IMR-90 (cell line): ENCODE measurements around the gene NTRK2. TPM values are rescaled to one million over a fixed set of nuclear protein-coding genes. Genes with fewer than 3 reads are reported as not detected.

Source experiments
- ATAC-seq: fragments of 200-7000 bp; cut with Tn5 transposase; 2 replicates; pipeline ENCODE4 v1.9.1; 2020; ENCODE audit warnings: low read depth, mild to moderate bottlenecking, moderate library complexity
- BruUV-seq: library from RNA; stranded (reverse); fragments of 400-500 nt; replicated peaks from 2 replicates; lab custom pipeline; 2021; lab: Mats Ljungman, UMichigan
- CTCF ChIA-PET: fragments of 300-600 bp; formaldehyde crosslinking; extraction: SDS; loops from one replicate; lab custom pipeline; 2021; ENCODE audit warnings: antibody characterized with exemption; lab: Yijun Ruan, JAX
- POLR2A ChIA-PET: fragments of 300-600 bp; sonication (Branson Sonifier 250); formaldehyde crosslinking; loops from one replicate; lab custom pipeline; 2022; ENCODE audit warnings: antibody characterized with exemption; ENCODE audit not compliant: unreplicated experiment; lab: Charles Lee
- DNase-seq: peaks from one replicate; pipeline ENCODE4 v3.0.0; 2013
- H2AFZ ChIP-seq: replicated peaks from 2 replicates; pipeline ENCODE3; 2013; ENCODE audit warnings: low read length, mild to moderate bottlenecking; ENCODE audit not compliant: poor library complexity
- H2AK5ac ChIP-seq: 2 replicates; pipeline ENCODE4 v1.6.1; 2013; ENCODE audit warnings: low read depth, low read length, inconsistent platforms
- H2AK9ac ChIP-seq: replicated peaks from 2 replicates; pipeline ENCODE3; 2013; ENCODE audit warnings: mild to moderate bottlenecking, low read depth, low read length, moderate library complexity; ENCODE audit not compliant: poor library complexity
- H2BK120ac ChIP-seq: 2 replicates; pipeline ENCODE4 v1.6.1; 2013; ENCODE audit warnings: low read depth, low read length, inconsistent platforms
- H2BK15ac ChIP-seq: 3 replicates; pipeline ENCODE4 v1.6.1; 2013; ENCODE audit warnings: low read depth, low read length, inconsistent platforms
- H2BK20ac ChIP-seq: 2 replicates; pipeline ENCODE4 v1.6.1; 2013; ENCODE audit warnings: low read depth, mild to moderate bottlenecking, inconsistent platforms, low read length, moderate library complexity
- H2BK5ac ChIP-seq: 2 replicates; pipeline ENCODE4 v1.6.1; 2013; ENCODE audit warnings: mild to moderate bottlenecking, low read depth, low read length, inconsistent platforms; ENCODE audit not compliant: poor library complexity, severe bottlenecking
- H3K14ac ChIP-seq: replicated peaks from 2 replicates; pipeline ENCODE4 v1.6.1; 2013; ENCODE audit warnings: low read depth, low read length, inconsistent platforms
- H3K18ac ChIP-seq: 2 replicates; pipeline ENCODE4 v1.6.1; 2013; ENCODE audit warnings: low read depth, low read length, control low read depth
- H3K23ac ChIP-seq: 2 replicates; pipeline ENCODE4 v1.6.1; 2013; ENCODE audit warnings: low read depth, low read length, inconsistent platforms
- H3K27ac ChIP-seq: 2 replicates; pipeline ENCODE4 v1.5.1; 2013; ENCODE audit warnings: mild to moderate bottlenecking, control low read depth, low read length; ENCODE audit not compliant: insufficient read depth
- H3K27me3 ChIP-seq: 2 replicates; pipeline ENCODE4 v1.6.1; 2013; ENCODE audit warnings: low read length; ENCODE audit not compliant: control insufficient read depth, insufficient read depth
- H3K36me3 ChIP-seq: 2 replicates; pipeline ENCODE4 v1.6.1; 2013; ENCODE audit warnings: low read length, mixed read lengths; ENCODE audit not compliant: control insufficient read depth, insufficient read depth
- H3K4ac ChIP-seq: 2 replicates; pipeline ENCODE4 v1.6.1; 2013; ENCODE audit warnings: low read depth, low read length, inconsistent platforms
- H3K4me1 ChIP-seq: 2 replicates; pipeline ENCODE4 v1.6.1; 2013; ENCODE audit warnings: low read length, mixed read lengths; ENCODE audit not compliant: control insufficient read depth, insufficient read depth
- H3K4me2 ChIP-seq: 2 replicates; pipeline ENCODE4 v1.6.1; 2013; ENCODE audit warnings: low read depth, mild to moderate bottlenecking, control low read depth, low read length, moderate library complexity
- H3K4me3 ChIP-seq: 2 replicates; pipeline ENCODE4 v1.5.1; 2013; ENCODE audit warnings: low read depth, mild to moderate bottlenecking, control low read depth, low read length, moderate library complexity; ENCODE audit not compliant: insufficient read depth
- H3K56ac ChIP-seq: 2 replicates; pipeline ENCODE4 v1.6.1; 2013; ENCODE audit warnings: low read length, inconsistent platforms; ENCODE audit not compliant: insufficient read depth; ENCODE audit errors: extremely low read depth
- H3K79me1 ChIP-seq, 2 experiments: 2 replicates each; pipeline ENCODE4 v1.6.1; 2013; ENCODE audit warnings: low read length in 2 of 2, inconsistent platforms in 1 of 2, low read depth in 1 of 2
- H3K9ac ChIP-seq: 2 replicates; pipeline ENCODE4 v1.6.1; 2013; ENCODE audit warnings: low read depth, low read length, control low read depth
- H3K9me1 ChIP-seq: 2 replicates; pipeline ENCODE4 v1.6.1; 2013; ENCODE audit warnings: low read length, inconsistent platforms; ENCODE audit not compliant: insufficient read depth
- H3K9me3 ChIP-seq: 2 replicates; pipeline ENCODE4 v1.6.1; 2013; ENCODE audit warnings: low read length; ENCODE audit not compliant: control insufficient read depth, insufficient read depth
- H4K20me1 ChIP-seq: 2 replicates; pipeline ENCODE4 v1.6.1; 2013; ENCODE audit warnings: low read length, inconsistent platforms; ENCODE audit not compliant: insufficient read depth
- H4K5ac ChIP-seq: 2 replicates; pipeline ENCODE4 v1.6.1; 2013; ENCODE audit warnings: mild to moderate bottlenecking, low read depth, low read length, control low read depth
- H4K8ac ChIP-seq, 2 experiments: 2 replicates each; pipeline ENCODE4 v1.6.1; 2013; ENCODE audit warnings: low read depth in 2 of 2, low read length in 2 of 2, control low read depth in 1 of 2, inconsistent platforms in 1 of 2
- H4K91ac ChIP-seq: 2 replicates; pipeline ENCODE4 v1.6.1; 2013; ENCODE audit warnings: low read depth, low read length, inconsistent platforms; ENCODE audit not compliant: insufficient read depth
- CEBPB ChIP-seq: IDR thresholded peaks from 2 replicates; pipeline ENCODE4 v1.6.1; 2012; ENCODE audit warnings: low read depth, low read length, improper control_type of control experiment
- FOS ChIP-seq: fragments of 150-350 bp; IDR thresholded peaks from 2 replicates; pipeline ENCODE4 v1.6.1; 2016; ENCODE audit warnings: low read depth, low read length
- MAFK ChIP-seq: IDR thresholded peaks from 2 replicates; pipeline ENCODE4 v1.6.1; 2012; ENCODE audit warnings: low read depth, low read length, improper control_type of control experiment
- MXI1 ChIP-seq: IDR thresholded peaks from 2 replicates; pipeline ENCODE4 v1.6.1; 2012; ENCODE audit warnings: low read depth, mild to moderate bottlenecking, low read length, moderate library complexity, borderline replicate concordance
- NFE2L2 ChIP-seq: fragments of 150-350 bp; IDR thresholded peaks from 2 replicates; pipeline ENCODE4 v1.6.1; 2016; ENCODE audit warnings: low read depth, mild to moderate bottlenecking, low read length
- POLR2A ChIP-seq: IDR thresholded peaks from 2 replicates; pipeline ENCODE4 v1.6.1; 2012; ENCODE audit warnings: mild to moderate bottlenecking, low read depth, low read length
- RAD21 ChIP-seq: IDR thresholded peaks from 2 replicates; pipeline ENCODE4 v1.6.1; 2012; ENCODE audit warnings: low read length, improper control_type of control experiment
- RFX5 ChIP-seq: IDR thresholded peaks from 2 replicates; pipeline ENCODE4 v1.8.0; 2012; ENCODE audit warnings: low read depth, mild to moderate bottlenecking, low read length, moderate library complexity
- SMC3 ChIP-seq: fragments of 150-350 bp; IDR thresholded peaks from 2 replicates; pipeline ENCODE4 v1.6.1; 2016; ENCODE audit warnings: low read depth, mild to moderate bottlenecking, antibody characterized with exemption, low read length, moderate library complexity
- USF2 ChIP-seq: fragments of 150-350 bp; IDR thresholded peaks from 2 replicates; pipeline ENCODE4 v1.6.1; 2017; ENCODE audit warnings: mild to moderate bottlenecking, antibody characterized with exemption, low read length, low read depth
- WGBS, 2 experiments: methylation state at CpG; one replicate each; pipeline versions ENCODE4 v1.1.5 to v1.1.7; 2013; ENCODE audit warnings: missing lambda C conversion rate in 2 of 2; ENCODE audit not compliant: insufficient read length in 1 of 2; ENCODE audit errors: extremely low coverage in 2 of 2; 5-methylcytosine and 5-hydroxymethylcytosine counted together
- dilution Hi-C: fragments of 300-500 bp; cut with HindIII; formaldehyde crosslinking; loops from one replicate; pipeline ENCODE4 v1.14.3; 2018; ENCODE audit warnings: low sequenced_read_pairs; ENCODE audit not compliant: unreplicated experiment
- in situ Hi-C: fragments of 300-500 bp; cut with MboI; formaldehyde crosslinking; loops from 3 replicates; pipeline ENCODE4 v1.14.3; 2019; ENCODE audit warnings: low sequenced_read_pairs, inconsistent platforms, mixed read lengths
- intact Hi-C: fragments of 100-400 bp; cut with micrococcal nuclease; formaldehyde crosslinking; loops from 2 replicates; pipeline ENCODE4 v1.10.0; 2022
- polyA plus RNA-seq, 3 experiments: library from polyadenylated mRNA; depleted of rRNA; stranded (reverse); fragments of >200 nt; gene quantifications; 2 replicates each; pipeline ENCODE4 v1.2.3, GENCODE V29; 2012; ENCODE audit warnings: low replicate concordance in 1 of 3
- total RNA-seq: library from RNA; depleted of rRNA; stranded (reverse); fragments of >200 nt; gene quantifications from 2 replicates; pipeline ENCODE4 v1.2.3, GENCODE V29; 2012
- TF ChIP-seq, protein P1 (sequence below): conservative IDR thresholded peaks from 2 replicates; pipeline ENCODE4 v1.5.1; 2012; ENCODE audit warnings: mild to moderate bottlenecking, low read depth, low read length, improper control_type of control experiment
- TF ChIP-seq, protein P2 (sequence below): fragments of 150-350 bp; IDR thresholded peaks from 2 replicates; pipeline ENCODE4 v1.6.1; 2016; ENCODE audit warnings: low read depth, mild to moderate bottlenecking, low read length, moderate library complexity, borderline replicate concordance

Gene NTRK2
- total and polyA plus RNA-seq, 2 of the 4 experiments (the other 2 are of a cell fraction): under 0.01 to 0.02 TPM

DNA sequence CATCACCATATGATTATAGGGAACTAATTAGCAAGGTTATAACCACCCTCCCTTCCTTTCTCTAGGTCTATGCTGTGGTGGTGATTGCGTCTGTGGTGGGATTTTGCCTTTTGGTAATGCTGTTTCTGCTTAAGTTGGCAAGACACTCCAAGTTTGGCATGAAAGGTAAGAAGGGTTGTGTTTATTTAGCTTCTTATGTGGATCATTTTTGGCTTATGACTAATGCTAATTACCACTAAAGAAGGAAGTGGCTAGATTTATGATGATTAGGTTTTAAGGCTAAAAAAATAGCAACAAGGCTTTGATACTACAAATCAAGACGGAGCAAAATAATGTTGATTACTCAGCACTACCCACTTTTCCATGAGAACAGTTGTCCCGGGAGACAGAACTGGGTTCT, 82.4 kb downstream of the NTRK2 start:
- Histone ChIP-seq H3K9me3 (no peaks in the 10 kb centered on the region), H3K4me3 (no peak overlapping the region), H4K91ac (no peak overlapping the region), H3K18ac (no peak overlapping the region), H2BK5ac (no peak overlapping the region), H3K9ac (no peak overlapping the region), H4K8ac (no peak overlapping the region), H3K4me2 (no peak overlapping the region), H3K23ac (no peak overlapping the region), H3K9me1 (no peaks in the 10 kb centered on the region), H3K4ac (no peak overlapping the region), H2AK5ac (no peak overlapping the region), H3K14ac (no peak overlapping the region), H3K79me1 (no peaks in the 10 kb centered on the region), H2BK20ac (no peak overlapping the region), H3K27ac (no peak overlapping the region), H2BK120ac (no peak overlapping the region), H3K36me3 (no peaks in the 10 kb centered on the region), H2AK9ac (no peak overlapping the region), H3K56ac (no peak overlapping the region), H3K27me3 (no peaks in the 10 kb centered on the region), H2AFZ (no peak overlapping the region), H4K5ac (no peak overlapping the region), H2BK15ac (no peak overlapping the region), H4K20me1 (no peaks in the 10 kb centered on the region), H3K4me1 (peaks cover 1% of the 10 kb centered on the region; the same call in 1 of the 2 replicates)
- DNase-seq (no peak), ATAC-seq (no peak)
- ChIA-PET CTCF (no interaction called here), POLR2A (no interaction called here)
- no peak for TF ChIP-seq FOS
- TF ChIP-seq, protein P1, sequence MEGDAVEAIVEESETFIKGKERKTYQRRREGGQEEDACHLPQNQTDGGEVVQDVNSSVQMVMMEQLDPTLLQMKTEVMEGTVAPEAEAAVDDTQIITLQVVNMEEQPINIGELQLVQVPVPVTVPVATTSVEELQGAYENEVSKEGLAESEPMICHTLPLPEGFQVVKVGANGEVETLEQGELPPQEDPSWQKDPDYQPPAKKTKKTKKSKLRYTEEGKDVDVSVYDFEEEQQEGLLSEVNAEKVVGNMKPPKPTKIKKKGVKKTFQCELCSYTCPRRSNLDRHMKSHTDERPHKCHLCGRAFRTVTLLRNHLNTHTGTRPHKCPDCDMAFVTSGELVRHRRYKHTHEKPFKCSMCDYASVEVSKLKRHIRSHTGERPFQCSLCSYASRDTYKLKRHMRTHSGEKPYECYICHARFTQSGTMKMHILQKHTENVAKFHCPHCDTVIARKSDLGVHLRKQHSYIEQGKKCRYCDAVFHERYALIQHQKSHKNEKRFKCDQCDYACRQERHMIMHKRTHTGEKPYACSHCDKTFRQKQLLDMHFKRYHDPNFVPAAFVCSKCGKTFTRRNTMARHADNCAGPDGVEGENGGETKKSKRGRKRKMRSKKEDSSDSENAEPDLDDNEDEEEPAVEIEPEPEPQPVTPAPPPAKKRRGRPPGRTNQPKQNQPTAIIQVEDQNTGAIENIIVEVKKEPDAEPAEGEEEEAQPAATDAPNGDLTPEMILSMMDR: no peak
- no peak for TF ChIP-seq RFX5
- no peak for TF ChIP-seq RAD21
- no peak for TF ChIP-seq POLR2A
- no peak for TF ChIP-seq CEBPB
- no peak for TF ChIP-seq USF2
- TF ChIP-seq, protein P2, sequence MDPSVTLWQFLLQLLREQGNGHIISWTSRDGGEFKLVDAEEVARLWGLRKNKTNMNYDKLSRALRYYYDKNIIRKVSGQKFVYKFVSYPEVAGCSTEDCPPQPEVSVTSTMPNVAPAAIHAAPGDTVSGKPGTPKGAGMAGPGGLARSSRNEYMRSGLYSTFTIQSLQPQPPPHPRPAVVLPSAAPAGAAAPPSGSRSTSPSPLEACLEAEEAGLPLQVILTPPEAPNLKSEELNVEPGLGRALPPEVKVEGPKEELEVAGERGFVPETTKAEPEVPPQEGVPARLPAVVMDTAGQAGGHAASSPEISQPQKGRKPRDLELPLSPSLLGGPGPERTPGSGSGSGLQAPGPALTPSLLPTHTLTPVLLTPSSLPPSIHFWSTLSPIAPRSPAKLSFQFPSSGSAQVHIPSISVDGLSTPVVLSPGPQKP: no peak
- TF ChIP-seq MXI1: no peak
- no peak for TF ChIP-seq MAFK
- no peak for TF ChIP-seq SMC3
- no peak for TF ChIP-seq NFE2L2
- BruUV-seq: no TSS peak
- intact Hi-C loops (no loop called here), in situ Hi-C loops (no loop called here), dilution Hi-C loops (no loop called here)
- no CpG with 5 or more reads among the region's 3 CpGs for WGBS, 2 experiments
